DOHH2 (cell line): ENCODE measurements around the gene FOXN4.

ENCODE experiments used
- CTCF ChIP-seq: fragments of 200-600 bp; sonication (generic); IDR thresholded peaks from one replicate; pipeline ENCODE4 v1.5.1; 2014; ENCODE audit warnings: antibody characterized with exemption, mild to moderate bottlenecking, low read depth, low read length; ENCODE audit not compliant: poor library complexity, severe bottlenecking
- EZH2phosphoT487 ChIP-seq: fragments of 200-600 bp; sonication (generic); IDR thresholded peaks from 2 replicates; pipeline ENCODE4 v1.6.1; 2017; ENCODE audit warnings: borderline replicate concordance, mild to moderate bottlenecking, antibody characterized with exemption, low read length, moderate library complexity, mixed read lengths

GRCh38 chr12:109281452-109281851, 27.6 kb downstream of the FOXN4 start:
- TF ChIP-seq CTCF = no peak
- no peak for TF ChIP-seq EZH2phosphoT487
